Left renal cortex interstitium (tissue), 4 donors: ENCODE measurements around the gene ARPC1B. TPM values are rescaled to one million over a fixed set of nuclear protein-coding genes. Genes with fewer than 3 reads are reported as not detected.
A peak's percentile ranks its signal among the peaks of the same experiment; 100 is the strongest.
"Not testable (repeated sequence)": the region's sequence is repeated elsewhere in the genome, so short reads cannot be mapped to it uniquely, and the experiment has no call there.

ENCODE experiments used
- DNase-seq, 4 donors: peaks; one replicate each; pipeline ENCODE4 v3.0.0-alpha.2; 2013; ENCODE audit warnings: low read depth in 4 of 4, low spot score in 2 of 4, missing footprints in 1 of 4
- polyA plus RNA-seq, 4 donors: library from polyadenylated mRNA; unstranded; fragments of 120-200 nt; gene quantifications; one replicate each; pipeline ENCODE4 v1.2.1, GENCODE V29; 2013; ENCODE audit not compliant: insufficient read length in 4 of 4

ARPC1B gene
- polyA plus RNA-seq, 4 donors, result 28.1 to 43.0 (median 35.5) TPM

DNA sequence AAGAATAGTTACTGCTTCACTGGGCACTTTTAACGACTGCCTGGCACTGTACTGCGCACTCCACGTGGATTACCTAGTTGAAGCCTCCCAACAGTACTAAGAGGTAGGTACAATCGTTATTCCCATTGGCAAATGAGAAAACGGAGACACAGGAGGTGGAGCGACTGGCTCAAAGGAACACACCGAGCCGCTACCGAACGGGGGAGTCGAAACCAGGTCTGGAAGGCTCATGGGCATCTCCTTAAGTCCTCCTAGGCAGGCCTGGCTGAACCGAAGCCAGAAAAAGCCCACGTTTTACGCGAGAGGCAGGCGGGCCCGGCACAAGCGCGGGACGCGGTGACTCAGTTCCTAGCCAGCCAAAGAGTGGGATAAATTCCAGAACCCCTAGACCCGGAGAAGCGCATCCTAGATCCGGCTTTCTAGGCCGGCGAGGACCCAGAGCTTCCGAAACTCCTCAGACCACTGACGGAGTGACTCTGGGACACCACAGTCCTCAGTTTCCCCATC, 33.4 kb downstream of the ARPC1B start:
- no peak for DNase-seq

DNA sequence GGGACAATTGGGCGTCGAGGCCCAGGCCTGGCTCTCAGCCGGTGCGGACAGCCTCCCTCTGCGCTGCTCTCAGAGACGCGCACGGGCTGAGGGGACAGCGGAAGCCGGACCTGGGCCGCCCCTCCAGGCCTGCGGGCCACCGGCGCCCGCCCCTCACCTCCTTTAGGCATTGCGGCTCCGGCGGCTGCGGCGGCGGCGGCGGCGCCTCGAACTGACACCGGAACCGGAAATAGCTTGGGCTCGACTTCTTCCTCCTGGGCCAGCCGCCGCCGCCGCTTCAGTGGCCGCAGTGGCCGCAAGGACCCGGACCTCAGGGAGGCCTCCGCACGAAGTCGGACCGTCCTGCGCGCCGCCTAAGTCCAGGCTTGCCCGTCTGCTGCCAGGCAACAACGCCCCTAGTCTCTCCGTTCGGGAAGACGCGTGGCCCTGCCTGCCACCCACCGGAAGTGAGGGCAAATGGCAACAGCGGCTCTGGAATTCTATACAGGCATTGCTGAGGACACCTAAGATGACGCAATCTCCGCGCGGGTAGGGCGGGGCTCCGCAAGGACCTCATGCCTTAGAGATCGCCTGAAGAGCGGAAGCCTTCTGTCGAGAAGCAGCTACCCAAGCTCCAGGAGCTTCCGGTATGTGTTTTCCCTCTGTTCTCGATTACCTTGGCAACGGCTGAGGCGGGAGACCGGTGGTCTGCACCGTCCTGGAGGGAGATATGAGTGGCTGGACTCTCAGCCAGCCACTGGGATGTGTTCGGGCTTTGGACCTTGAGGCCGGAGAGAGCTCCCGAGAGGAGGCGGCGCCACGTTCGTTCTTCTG, 34.1 kb downstream of the ARPC1B start, which contains the start of the genes BUD31 and PDAP1:
BUD31 (plus strand) TSS at position 591 of the 813 bp plus-strand sequence. CDS start 2,124 bp downstream, outside the sequence.
PDAP1 (minus strand) TSS at position 219 of the 813 bp plus-strand sequence; CDS start at position 170, 49 bp downstream.
- peak; percentile 87 to 97 (median 95) for DNase-seq

DNA sequence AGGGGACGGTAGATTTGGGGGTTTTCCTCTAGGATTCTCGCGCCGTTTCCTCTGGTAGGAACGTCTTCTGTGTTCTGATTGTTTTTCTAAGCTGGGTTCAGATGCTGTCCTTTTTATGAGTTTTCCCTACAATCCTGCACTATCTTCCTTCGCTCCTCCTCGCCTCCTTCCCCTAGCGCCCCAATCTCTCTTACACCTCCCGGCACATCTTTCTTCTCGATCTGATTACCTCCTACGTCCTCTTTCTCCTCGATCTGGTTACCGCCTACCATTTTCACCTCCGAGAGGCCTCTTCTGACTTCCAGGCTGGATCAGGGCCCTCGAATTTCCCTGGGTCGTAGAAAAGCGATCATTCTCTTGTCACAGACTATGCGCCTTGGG, 34.7 kb downstream of the ARPC1B start:
- DNase-seq, result no peak

DNA sequence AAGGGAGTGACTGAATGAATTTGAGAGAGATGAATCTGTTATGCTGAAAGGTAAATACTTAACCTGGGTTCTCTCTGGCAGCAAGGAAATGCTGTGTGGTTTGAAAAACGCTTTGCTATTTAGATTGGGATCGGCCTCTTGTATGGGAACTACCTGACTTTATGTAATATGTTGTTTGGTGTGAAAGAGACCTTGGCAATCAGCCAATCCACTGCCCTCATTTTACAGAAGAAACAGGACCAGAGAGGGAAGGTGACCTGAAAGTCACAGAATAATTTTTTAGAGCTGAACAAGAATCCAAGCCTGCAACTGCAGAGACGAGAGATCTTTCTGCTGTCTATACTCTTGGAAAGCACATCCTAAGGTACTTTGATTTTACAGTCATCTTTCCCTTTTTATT, 35.3 kb downstream of the ARPC1B start:
- DNase-seq, result no peak

DNA sequence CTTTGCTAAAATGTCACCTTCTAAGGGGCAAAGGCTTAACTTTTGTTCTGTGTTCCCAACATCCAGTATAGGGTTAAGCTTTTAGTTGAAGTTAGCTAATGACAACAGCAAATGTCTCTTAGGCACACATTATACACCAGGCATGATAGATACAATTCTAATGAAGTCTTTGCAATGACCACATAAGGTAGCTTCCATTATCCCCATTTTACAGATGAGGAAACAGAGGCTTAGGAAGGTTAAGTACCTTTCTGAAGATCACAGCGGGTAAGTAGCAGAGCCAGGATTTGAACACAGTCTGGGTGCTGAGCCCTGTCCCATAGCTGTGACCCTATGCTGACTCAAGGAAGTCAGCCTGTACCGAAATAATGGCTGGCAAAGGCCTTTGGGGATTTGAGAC, 36.1 kb downstream of the ARPC1B start:
- no peak for DNase-seq

DNA sequence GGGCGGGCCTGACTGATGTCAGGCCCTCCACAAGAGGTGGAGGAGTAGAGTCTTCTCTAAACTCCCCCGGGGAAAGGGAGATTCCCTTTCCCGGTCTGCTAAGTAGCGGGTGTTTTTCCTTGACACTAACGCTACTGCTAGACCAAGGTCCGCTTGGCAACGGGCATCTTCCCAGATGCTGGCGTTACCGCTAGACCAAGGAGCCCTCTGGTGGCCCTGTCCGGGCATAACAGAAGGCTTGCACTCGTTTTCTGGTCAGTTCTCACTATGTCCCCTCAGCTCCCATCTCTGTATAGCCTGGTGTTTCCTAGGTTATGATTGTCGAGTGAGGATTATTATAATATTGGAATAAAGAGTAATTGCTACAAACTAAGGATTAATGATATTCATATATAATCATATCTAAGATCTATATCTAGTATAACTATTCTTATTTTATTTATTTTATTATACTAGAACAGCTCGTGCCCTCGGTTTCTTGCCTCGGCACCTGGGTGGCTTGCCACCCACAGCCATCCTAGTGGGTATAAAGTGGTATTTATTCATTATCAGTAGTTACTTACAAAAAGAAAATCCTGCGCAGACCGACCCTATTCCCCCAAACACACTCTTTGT, 41.1 kb downstream of the ARPC1B start:
- DNase-seq, result not testable (repeated sequence)

DNA sequence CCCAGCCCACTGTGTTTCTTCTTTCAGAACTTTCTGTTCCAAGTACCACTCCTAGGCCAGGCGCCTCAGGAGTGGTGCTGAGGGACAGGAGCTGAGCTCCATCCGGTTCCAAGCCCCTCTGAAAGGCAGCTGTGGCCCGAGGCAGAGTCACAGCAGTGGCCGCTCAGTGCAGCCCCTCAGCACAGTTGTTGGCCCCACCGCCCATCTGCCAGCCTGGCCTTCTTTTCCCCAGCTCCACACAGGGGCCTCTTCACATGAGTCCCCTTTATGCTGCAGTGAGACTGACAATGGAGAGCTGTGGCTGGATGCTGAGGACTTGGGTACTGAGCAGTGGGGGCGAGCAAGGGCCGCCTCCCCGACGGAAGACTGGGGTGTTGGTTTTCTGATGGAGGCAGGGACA, 43.7 kb downstream of the ARPC1B start:
- DNase-seq, result no peak

DNA sequence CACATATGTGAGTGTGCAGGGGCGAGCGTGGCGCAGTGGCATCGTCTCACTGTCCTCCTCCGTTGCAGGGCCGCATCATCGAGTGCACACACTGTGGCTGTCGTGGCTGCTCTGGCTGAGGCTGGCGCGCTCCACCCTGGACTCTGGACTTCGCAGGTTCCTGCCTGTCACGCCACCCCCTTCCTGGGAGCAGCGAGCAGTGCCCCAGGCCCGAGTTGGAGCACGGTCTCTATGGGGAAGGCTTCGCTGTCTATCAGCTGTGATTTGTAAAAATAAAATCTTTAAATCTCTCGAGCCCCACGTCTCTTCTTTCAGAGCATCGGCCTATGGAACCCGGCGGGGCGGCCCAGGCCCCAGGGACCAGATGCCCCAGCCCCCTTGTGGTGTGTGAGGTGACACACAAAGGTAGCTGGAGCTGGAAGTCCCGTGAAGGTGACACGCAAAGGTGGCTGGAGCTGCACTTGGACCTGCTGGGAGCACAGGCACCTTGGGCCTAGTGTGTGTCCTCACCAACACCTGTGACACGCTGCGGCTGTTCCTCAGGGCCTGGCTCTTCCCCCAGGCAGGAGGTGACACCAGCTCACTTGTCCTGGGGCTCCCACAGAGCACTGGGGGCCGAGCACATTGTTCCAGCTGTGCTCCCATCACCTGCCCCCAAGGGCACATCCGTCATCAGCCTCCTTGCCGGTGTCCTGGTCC, 44.9 kb downstream of the ARPC1B start:
- no peak for DNase-seq

DNA sequence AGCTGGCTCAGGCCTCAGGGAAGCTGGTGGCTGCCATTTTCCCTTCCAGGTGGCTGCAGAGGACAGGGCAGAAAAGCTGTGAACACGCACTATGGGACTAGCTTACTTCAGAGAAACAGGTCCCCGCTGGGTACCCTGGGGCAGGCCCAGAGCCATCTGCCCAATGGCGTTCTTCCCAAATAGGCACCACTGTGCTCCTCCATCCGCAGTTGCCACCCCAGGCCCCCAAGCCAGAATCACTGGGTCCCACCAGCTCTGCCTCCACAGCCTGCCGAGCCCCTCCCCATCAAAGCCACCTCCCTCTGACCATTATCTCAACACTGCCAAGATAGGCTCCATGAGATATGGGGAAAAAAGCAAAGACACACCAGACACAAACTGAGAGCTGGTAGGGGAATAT, 45.7 kb downstream of the ARPC1B start:
- DNase-seq, result no peak

DNA sequence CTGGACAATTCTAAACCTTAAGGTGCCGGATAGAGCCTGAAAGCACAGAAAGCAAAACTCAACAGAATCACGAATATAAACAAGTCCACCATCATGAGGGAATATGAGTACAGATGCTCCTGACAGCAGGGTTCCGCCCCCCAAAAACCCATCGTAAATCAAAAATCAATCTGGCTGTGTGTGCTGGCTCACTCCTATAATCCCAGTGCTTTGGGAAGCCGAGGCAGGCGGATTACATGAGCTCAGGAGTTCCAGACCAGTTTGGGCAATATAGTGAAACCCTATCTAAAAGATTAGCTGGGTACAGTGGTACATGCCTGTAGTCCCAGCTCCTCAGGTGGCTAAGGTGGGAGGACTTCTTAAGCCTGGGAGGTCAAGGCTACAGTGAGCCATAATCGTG, 46.5 kb downstream of the ARPC1B start:
- DNase-seq, result no peak

DNA sequence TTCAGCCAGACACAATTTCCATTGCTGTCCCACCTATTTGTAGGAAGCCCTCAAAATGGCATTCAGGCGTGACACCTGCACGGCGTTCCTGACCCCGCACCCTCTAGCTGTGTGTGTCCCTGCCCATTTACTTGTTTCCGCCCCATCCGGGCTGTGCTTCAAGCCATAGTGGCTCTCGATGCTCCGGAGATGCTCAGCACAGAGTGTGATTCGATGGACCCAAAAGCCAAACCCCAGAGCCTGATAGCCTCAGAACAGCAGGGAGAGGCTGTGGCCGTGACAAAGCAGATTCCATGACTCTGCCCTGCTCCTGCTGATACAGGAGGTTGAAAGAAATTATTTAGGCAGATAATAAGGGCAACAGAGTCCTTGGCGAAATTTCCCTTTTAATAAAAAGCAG, 47.7 kb downstream of the ARPC1B start:
- DNase-seq, result no peak

DNA sequence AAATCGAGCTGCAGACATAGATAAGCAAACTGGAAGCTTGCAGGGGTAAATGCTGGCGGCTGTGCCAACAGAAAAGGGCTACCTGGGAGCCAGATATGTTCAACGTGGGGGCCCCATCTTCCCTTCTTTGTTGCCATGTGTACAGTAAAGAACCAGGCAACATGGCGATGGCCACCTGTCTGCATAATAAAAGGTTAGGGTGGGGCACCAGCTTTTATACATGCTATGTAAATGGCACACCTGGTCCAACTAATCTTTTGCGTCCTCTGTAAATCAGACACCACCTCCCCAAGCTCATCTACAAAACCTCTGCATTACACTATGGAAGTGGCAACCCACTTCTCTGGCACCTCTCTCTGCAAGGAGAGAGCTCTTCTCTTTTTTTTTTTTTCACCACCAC, 48.1 kb downstream of the ARPC1B start:
- DNase-seq, result no peak

DNA sequence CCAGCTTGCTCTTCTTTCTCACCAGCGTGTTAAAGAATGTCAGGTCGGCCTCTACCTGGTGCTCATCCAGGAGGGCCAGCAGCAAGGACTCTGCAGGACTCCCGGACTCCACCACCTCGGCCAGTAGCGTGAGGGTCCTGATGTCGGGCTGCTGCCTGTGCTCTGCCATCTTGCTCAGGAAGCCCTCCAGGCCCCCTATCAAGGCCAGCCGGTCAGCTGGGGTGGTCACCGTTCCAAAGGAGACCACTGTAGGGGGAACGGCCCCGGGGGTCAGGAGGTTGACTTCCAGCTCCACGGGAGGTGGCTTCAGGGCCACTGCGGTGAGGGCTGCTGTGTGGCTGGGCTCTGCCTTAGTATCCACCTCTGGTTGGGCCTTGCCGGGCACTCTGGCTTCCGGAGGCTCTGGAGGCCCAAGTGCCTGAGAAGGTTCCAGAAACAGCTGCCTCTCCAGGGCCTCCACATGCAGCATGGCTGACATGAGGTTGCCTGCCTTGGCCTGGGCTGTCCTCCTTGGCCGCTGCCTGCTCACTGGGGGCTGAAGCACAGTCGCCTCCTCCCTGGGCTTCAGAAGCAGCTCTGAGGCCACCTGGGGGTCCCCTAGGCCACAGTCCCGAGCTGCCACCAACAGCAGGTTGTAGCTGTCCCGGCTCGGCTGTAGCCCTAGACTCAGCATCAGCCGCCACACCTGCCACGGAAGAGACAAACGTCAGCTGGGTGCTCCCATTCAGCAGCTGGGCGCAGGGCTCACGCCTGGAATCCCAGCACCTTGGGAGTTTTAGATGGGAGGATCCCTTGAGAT, 50.6 kb downstream of the ARPC1B start:
- no peak for DNase-seq

DNA sequence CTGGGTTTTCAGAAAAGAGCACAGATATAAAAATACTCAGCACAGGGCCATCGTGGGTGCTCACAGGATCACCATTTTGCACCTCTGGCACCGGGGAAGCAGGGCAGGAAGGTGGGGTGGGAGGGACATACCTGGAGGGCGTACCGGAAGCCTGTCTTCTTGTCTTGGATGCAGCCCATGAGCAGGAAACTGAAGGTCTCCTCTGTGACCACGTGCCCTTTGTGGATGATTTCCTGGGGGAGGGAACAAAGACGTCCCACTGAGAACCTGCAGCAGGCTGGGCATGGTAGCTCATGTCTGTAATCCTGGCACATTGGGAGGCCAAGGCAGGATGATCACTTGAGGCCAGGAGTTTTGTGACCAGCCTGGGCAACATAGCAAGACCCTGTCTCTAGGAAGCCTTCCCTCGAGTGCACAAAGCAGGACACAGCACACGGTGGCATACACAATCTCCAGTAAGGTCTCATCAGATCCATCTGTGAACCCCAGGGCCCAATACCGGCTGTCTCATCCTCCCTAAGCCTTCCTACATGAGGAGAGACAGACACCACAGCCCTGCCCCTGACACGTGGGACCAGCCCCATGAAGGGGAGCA, 54.5 kb downstream of the ARPC1B start:
- DNase-seq, result no peak

DNA sequence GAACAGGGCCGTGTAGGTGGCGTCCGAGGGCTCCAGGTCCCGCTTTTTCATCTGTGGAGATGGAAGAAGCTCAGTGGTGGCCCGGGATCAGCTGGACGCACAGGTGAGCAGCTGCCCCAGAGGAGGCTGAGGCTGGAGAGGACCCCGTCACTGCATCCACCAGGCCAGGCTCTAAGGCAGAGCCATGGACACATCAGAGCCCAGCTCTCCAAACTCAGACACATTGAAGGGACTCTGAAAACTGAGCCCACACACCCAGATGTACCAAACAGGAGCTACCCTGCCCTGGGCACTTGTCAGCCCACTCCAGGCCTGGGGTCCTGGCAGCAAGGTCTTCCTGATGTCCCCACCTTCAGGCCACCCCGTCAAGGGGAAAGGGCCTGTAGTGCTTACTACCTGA, 55.2 kb downstream of the ARPC1B start:
- no peak for DNase-seq

DNA sequence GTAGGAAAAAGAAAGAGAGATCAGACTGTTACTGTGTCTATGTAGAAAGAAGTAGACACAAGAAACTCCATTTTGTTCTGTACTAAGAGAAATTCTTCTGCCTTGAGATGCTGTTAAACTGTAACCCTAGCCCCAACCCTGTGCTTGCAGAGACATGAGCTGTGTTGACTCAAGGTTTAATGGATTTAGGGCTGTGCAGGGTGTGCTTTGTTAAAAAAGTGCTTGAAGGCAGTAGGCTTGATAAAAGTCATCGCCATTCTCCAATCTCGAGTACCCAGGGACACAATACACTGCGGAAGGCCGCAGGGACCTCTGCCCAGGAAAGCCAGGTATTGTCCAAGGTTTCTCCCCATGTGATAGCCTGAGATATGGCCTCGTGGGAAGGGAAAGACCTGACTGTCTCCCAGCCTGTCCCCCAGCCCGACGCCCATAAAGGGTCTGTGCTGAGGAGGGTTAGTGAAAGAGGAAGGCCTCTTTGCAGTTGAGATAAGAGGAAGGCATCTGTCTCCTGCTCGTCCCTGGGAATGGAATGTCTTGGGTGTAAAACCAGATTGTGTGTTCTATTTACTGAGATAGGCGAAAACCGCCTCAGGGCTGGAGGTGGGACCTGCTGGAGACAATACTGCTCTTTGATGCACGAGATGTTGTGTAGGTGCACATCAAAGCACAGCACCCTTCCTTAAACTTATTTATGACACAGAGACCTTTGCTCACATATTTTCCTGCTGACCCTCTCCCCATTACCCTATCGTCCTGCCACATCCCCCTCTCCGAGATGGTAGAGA, 57.4 kb downstream of the ARPC1B start:
- DNase-seq, result not testable (repeated sequence)

DNA sequence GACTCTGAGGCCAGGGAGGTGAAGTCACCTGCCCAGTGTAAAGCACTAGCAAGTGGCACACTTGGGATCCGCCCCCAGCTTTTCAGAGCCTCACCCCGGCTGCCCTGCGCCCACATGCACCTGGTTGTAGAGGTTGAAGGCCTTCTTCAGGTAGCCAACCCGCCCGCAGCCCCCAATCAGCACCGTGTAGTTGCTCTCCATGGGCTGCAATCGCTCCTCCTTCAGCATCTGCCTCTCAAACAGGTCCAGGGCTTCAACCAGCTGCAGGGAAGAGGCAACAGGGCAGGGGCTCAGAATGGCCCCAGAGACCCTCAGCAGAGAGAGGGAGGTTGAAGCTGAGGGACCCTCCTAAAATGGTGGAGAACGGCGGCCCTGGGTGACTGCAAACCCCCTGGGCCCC, 58.6 kb downstream of the ARPC1B start:
- no peak for DNase-seq

DNA sequence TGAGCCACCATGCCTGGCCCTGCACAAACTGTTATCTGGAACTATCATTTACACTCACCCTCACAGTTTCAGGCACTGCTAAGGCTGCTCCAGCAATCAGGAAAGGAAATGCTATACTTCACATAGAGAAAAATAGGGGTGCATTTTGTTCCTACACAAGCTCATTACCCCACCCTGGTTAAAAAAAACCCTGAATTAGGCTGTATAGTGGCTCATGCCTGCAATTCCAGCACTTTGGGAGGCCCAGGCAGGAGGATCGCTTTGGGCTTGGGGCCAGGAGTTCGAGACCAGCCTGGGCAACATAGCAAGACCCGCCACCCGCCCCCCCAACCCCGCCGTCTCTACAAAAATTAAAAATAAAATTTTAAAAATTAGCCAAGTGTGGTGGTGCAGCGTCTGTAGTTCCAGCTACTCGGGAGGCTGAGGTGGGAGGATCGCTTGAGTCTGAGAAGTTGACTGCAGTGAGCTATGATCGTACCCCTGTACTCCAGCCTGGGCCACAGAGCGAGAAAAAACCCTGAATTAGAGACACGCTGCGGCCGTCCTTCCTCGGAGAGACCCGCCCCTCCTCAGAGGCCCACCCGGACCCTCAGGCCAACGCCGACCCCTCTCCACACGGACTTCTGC, 63.5 kb downstream of the ARPC1B start:
- DNase-seq, result no peak
